Measurements from ENCODE around the gene TMEM266.

- no peak for TF ChIP-seq POLR2A (IDR thresholded peaks at IDR 0.05)
- TF ChIP-seq CTCF (IDR thresholded peaks at IDR 0.05) = no peak
These were observed 158.1 kb downstream of the TMEM266 start for GRCh38 chr15:76217882-76218217.

All from lower leg skin (tissue), 3 donors.